Thoracic aorta (tissue), 2 donors: ENCODE data around the gene BMPR2. TPM values are rescaled to one million over a fixed set of nuclear protein-coding genes. Genes with fewer than 3 reads are reported as not detected.

Experiments
- ATAC-seq: fragments of 150-250 bp; one replicate; pipeline ENCODE4 v1.8.0; 2017; ENCODE audit warnings: low read depth; ENCODE audit not compliant: insufficient number of reproducible peaks, low FRiP score
- DNase-seq: peaks from one replicate; pipeline ENCODE4 v3.0.0-alpha.2; 2020; ENCODE audit warnings: low spot score
- H3K27ac ChIP-seq, 2 donors: fragments of 200-600 bp; sonication (generic); 1 replicate in 1 of 2; 2 replicates in 1 of 2; pipeline ENCODE4 v1.5.1; 2016; ENCODE audit warnings: mild to moderate bottlenecking in 2 of 2, moderate library complexity in 2 of 2
- H3K27me3 ChIP-seq: fragments of 200-600 bp; sonication (generic); replicated peaks from 2 replicates; pipeline ENCODE4 v1.6.0; 2016; ENCODE audit warnings: mild to moderate bottlenecking; ENCODE audit not compliant: insufficient read depth
- H3K36me3 ChIP-seq: fragments of 200-600 bp; sonication (generic); one replicate; pipeline ENCODE4 v1.5.1; 2016
- H3K4me1 ChIP-seq, 2 donors: fragments of 200-600 bp; sonication (generic); 1 replicate in 1 of 2; 2 replicates in 1 of 2; pipeline versions ENCODE4 v1.5.1 to v1.6.0; 2016; ENCODE audit warnings: low read depth in 2 of 2, mild to moderate bottlenecking in 1 of 2; ENCODE audit not compliant: control insufficient read depth in 1 of 2
- H3K4me3 ChIP-seq: fragments of 200-600 bp; sonication (generic); 2 replicates; pipeline ENCODE4 v1.5.1; 2016; ENCODE audit warnings: mild to moderate bottlenecking
- H3K9me3 ChIP-seq: fragments of 200-600 bp; sonication (generic); 2 replicates; pipeline ENCODE4 v1.5.1; 2016
- CTCF ChIP-seq: fragments of 200-600 bp; sonication (generic); IDR thresholded peaks from one replicate; pipeline ENCODE4 v1.5.1; 2019; ENCODE audit warnings: antibody characterized with exemption
- total RNA-seq, 2 donors: library from RNA; depleted of rRNA; stranded (reverse); fragments of >200 nt; gene quantifications; one replicate each; pipeline versions ENCODE4 v1.1.0 to v1.2.3, GENCODE V29; 2016

BMPR2 gene
- 100 to 1,000 TPM in 1 of 2 donors, 10 to 100 TPM in 1; 65.9 to 111 TPM for total RNA-seq

- H3K4me3 ChIP-seq, result peak within 1 kb of the TSS; percentile 98
- H3K27ac ChIP-seq, result peak within 1 kb of the TSS; percentile 95 to 98
- H3K9me3 ChIP-seq, result no peaks in the 10 kb centered on the region
- ATAC-seq (peak; percentile 66), DNase-seq (peak; percentile 39)
- TF ChIP-seq CTCF, result no peak
- no peaks in the 10 kb centered on the region for H3K36me3 ChIP-seq
- peaks cover 2 to 22% of the 10 kb centered on the region in 2 donors for H3K4me1 ChIP-seq
- H3K27me3 ChIP-seq, result no peaks in the 10 kb centered on the region
These were observed at the start of gene BMPR2 for GRCh38 chr2:202375609-202376408. TSS of gene BMPR2 (plus strand) at chr2:202376327. CDS start at chr2:202377475, 1,148 bp downstream.

GRCh38 chr2:202327858-202328257, 48.3 kb upstream of the BMPR2 start:
- no peaks in the 10 kb centered on the region for H3K9me3 ChIP-seq
- no peak for ATAC-seq
- no peak for TF ChIP-seq CTCF

GRCh38 chr2:202335791-202336467, 40.2 kb upstream of the BMPR2 start:
- H3K27ac ChIP-seq, result no peak overlapping the region
- ATAC-seq, result no peak
- no peak for TF ChIP-seq CTCF

More at GRCh38 chr2:202327858-202328257, 48.3 kb upstream of the BMPR2 start:
- no peak for DNase-seq
- no peaks in the 10 kb centered on the region for H3K4me1 ChIP-seq
- no peaks in the 10 kb centered on the region for H3K27me3 ChIP-seq
- H3K4me3 ChIP-seq, result no peak overlapping the region
- peaks cover under 1% of the 10 kb centered on the region for H3K36me3 ChIP-seq
- H3K27ac ChIP-seq, result no peak overlapping the region

GRCh38 chr2:202337151-202337550, 39.0 kb upstream of the BMPR2 start:
- no peak for TF ChIP-seq CTCF
- no peaks in the 10 kb centered on the region for H3K27me3 ChIP-seq
- ATAC-seq (no peak), DNase-seq (no peak)
- H3K4me3 ChIP-seq, result no peak overlapping the region
- H3K4me1 ChIP-seq, result no peaks in the 10 kb centered on the region
- H3K27ac ChIP-seq, result no peak overlapping the region
- no peaks in the 10 kb centered on the region for H3K36me3 ChIP-seq
- no peaks in the 10 kb centered on the region for H3K9me3 ChIP-seq

More at GRCh38 chr2:202335791-202336467, 40.2 kb upstream of the BMPR2 start:
- Histone ChIP-seq H3K4me1 (no peaks in the 10 kb centered on the region), H3K36me3 (no peaks in the 10 kb centered on the region), H3K9me3 (no peaks in the 10 kb centered on the region), H3K27me3 (no peaks in the 10 kb centered on the region), H3K4me3 (no peak overlapping the region)
- no peak for DNase-seq

- Histone ChIP-seq H3K36me3 (no peaks in the 10 kb centered on the region), H3K4me3 (no peak overlapping the region), H3K4me1 (no peaks in the 10 kb centered on the region), H3K9me3 (no peaks in the 10 kb centered on the region), H3K27ac (no peak overlapping the region), H3K27me3 (no peaks in the 10 kb centered on the region)
- DNase-seq (no peak), ATAC-seq (no peak)
- no peak for TF ChIP-seq CTCF
These were observed 38.3 kb upstream of the BMPR2 start for GRCh38 chr2:202337706-202338346.
